ENCODE data around the gene PPP6R3.
"Not testable (repeated sequence)": the region's sequence is repeated elsewhere in the genome, so short reads cannot be mapped to it uniquely, and the experiment has no call there.

PPP6R3 gene

DNA sequence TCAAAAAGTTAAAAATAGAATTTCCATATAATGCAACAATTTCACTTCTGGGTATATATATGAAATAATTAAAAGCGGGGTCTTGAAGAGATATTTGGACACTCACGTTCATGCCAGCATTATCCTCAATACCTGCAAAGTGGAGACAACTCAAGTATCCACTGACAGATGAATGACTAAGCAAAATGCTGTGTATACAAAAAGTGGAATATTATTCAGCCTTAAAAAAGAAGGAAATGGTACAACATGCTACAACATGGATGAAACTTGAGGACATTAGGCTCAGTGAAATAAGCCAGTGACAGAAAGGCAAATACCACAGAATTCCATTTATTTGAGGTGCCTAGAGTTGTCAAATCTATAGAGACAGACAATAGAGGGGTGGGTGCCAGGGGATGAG is 161.3 kb downstream of the PPP6R3 start:
- DNase-seq: no peak

DNA sequence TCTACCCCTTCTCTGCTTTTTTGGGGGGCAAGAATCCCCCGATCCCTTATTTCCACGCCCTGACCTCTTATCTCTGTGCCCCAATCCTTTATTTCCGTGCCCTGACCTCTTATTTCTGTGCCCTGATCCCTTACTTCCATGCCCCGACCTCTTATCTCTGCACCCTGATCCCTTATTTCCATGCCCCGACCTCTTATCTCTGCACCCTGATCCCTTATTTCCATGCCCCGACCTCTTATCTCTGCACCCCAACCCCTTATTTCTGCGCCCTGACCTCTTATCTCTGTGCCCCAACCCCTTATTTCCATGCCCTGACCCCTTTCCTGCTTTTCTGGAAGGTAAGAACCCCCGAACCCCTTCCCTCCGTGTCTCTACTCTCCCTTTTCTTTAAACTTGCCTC is 163.2 kb downstream of the PPP6R3 start:
- DNase-seq: not testable (repeated sequence)

DNA sequence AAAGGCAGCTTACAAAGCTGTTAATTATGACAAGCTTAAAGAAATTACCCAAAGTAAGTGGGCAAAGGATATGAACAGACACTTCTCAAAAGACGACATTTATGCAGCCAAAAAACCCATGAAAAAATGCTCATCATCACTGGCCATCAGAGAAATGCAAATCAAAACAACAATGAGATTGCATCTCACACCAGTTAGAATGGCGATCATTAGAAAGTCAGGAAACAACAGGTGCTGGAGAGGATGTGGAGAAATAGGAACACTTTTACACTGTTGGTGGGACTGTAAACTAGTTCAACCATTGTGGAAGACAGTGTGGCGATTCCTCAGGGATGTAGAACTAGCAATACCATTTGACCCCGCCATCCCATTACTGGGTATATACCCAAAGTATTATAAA is 164.5 kb downstream of the PPP6R3 start:
- not testable (repeated sequence) for DNase-seq

DNA sequence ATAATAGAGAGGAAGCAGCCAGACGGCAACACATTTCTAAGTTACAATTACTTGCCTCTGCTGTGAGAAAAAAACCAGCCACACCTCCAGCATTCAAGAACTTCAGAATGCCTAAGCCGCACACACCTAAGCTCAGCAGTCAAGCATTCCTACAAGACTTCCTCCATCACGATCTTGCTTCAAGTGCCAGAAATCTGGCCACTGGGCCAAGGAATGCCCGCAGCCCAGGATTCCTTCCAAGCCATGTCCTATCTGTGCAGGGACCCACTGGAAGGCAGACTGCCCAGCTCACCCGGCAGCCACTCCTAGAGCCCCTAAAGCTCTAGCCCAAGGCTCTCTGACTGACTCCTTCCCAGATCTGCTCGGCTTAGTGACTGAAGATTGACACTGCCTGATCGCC is 165.7 kb downstream of the PPP6R3 start:
- DNase-seq: not testable (repeated sequence)

DNA sequence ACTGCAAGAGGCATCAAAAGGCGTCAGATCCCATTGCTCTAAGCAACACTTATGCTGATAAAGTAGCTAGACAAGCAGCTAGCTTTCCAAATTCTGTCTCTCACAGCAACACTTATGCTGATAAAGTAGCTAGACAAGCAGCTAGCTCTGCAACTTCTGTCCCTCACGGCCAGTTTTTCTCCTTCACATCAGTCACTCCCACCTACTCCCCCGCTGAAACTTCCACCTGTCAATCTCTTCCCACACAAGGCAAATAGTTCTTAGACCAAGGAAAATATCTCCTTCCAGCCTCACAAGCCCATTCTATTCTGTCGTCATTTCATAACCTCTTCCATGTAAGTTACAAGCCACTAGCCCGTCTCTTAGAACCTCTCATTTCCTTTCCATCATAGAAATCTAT is 168.3 kb downstream of the PPP6R3 start:
- not testable (repeated sequence) for DNase-seq

DNA sequence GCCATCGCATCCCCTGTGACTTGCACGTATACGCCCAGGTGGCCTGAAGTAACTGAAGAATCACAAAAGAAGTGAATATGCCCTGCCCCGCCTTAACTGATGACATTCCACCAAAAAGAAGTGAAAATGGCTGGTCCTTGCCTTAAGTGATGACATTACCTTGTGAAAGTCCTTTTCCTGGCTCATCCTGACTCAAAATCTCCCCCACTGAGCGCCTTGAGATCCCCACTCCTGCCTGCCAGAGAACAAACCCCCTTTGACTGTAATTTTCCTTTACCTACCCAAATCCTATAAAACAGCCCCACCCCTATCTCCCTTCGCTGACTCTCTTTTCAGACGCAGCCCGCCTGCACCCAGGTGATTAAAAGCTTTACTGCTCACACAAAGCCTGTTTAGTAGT is 171.8 kb downstream of the PPP6R3 start:
- DNase-seq: not testable (repeated sequence)

DNA sequence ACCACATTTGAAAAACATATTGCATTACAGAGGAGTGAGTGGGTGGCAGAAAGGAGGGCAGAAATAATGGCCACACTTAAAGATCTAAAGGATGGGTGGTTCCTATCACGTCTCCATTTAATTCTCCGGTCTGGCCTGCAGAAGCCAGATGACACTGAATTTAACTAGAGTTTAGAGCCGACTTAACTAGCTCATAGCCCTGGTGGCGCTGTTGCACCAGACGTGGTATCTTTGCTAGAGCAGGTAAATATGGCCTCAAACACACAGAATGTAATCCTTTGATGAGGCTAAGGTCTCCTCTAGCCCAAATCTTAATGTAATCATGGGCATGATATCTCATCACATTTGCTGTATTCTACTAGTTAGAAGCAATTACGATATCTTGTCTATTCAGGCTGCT is 172.2 kb downstream of the PPP6R3 start:
- peak; percentile 32 for DNase-seq

DNA sequence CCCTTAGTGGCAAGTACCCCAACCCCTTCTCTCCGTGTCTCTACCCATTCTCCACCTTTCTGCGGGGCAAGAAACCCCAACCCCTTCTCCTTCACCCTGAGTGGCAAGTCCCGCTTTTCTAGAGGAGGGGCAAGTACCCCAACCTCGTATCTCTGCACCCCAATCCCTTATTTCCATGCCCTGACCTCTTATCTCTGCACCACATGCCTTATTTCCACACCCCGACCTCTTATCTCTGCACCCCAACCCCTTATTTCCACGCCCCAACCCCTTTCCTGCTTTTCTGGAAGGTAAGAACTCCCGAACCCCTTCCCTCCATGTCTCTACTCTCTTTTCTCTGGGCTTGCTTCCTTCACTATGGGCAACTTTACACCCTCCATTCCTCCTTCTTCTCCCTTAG is 174.1 kb downstream of the PPP6R3 start:
- not testable (repeated sequence) for DNase-seq

DNA sequence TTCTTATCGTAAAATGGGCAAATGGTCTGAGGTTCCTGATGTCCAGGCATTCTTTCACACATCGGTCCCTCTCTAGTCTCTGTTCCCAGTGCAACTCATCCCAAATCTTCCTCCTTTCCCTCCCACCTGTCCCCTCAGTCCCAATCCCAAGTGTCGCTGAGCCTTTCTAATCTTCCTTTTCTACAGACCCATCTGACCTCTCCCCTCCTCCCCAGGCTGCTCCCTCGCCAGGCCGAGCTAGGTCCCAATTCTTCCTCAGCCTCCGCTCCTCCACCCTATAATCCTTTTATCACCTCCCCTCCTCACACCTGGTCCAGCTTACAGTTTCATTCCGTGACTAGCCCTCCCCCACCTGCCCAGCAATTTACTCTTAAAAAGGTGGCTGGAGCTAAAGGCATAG is 174.6 kb downstream of the PPP6R3 start:
- DNase-seq: not testable (repeated sequence)

DNA sequence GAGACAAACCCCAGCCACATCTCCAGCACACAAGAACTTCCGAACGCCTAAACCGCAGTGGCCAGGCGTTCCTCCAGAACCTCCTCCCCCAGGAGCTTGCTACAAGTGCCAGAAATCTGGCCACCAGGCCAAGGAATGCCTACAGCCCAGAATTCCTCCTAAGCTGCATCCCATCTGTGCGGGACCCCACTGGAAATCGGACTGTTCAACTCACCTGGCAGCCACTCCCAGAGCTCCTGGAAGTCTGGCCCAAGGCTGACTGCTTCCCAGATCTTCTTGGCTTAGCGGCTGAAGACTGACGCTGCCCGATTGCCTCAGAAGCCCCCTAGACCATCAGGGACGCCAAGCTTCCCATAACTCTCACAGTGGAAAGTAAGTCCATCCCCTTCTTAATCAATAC is 175.3 kb downstream of the PPP6R3 start:
- not testable (repeated sequence) for DNase-seq

DNA sequence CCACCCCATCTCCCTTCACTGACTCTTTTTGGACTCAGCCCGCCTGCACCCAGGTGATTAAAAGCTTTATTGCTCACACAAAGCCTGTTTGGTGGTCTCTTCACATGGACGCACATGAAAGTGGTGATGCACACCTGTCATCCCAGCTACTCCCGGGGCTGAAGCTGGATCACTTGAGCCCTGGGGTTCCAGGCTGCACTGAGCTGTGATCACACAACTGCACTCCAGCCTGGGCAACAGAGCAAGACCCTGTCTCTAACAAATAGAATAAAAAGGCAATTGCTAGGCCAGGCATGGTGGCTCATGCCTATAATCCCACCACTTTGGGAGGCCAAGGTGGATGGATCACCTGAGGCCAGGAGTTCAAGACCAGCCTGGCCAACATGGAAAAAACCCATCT is 178.8 kb downstream of the PPP6R3 start:
- DNase-seq: not testable (repeated sequence)

DNA sequence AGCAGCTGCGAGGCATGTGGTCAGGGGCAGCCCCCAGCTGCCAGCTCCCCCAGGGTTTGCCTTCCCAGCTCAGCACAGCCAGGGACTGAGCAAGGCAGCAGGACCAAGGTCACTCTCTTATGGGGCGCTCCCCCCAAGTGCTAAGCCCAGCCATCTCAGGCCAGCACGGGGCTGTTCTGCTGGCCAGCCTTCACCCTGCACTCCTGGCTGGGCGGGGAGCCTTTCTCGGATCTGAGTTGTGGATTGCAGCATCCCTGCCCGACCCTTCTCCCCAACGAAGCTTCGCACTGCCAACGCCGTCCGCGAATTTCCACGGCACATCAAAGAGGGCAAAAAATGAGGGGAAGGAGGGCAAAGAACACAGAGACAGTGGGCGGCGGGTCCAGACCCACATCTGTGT is 181.3 kb downstream of the PPP6R3 start:
- DNase-seq: no peak

DNA sequence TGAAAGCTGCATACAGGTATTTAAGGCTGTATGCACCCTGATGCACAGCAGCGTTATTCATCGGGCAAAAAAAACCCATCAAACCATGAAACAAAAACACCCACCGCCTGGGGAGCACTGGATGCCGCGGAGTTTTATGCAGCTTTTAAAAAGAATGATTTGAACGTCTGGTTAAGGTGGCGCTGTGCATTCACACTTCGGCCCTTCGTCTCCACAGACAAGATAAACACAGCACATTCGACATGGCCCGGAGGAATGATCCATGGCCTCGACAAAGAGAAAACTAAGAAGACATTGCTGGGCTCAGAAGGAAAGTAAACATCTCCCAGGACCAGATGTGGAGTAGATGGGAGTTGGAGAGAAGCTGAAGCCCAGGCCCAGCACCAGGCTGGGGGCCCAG is 183.0 kb downstream of the PPP6R3 start:
- DNase-seq: no peak

DNA sequence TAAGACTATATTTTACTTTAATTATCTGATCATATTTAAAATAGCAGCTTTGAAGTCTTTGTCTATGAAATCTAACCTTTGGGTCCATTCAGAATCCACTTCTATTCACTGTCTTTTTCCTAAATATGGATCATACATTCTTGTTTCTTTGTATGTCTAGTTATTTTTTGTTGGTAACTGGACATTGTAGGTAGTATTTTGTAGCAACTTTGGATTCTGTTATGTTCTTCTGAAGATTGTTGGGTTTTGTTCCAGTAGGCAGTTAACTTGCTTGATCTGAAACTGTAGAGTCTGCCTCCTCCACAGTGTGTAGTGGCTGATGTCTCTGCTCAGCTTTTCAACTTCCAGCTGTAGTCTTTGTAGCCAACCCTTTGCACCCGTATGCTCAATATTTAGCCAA is 186.3 kb downstream of the PPP6R3 start:
- DNase-seq: no peak

DNA sequence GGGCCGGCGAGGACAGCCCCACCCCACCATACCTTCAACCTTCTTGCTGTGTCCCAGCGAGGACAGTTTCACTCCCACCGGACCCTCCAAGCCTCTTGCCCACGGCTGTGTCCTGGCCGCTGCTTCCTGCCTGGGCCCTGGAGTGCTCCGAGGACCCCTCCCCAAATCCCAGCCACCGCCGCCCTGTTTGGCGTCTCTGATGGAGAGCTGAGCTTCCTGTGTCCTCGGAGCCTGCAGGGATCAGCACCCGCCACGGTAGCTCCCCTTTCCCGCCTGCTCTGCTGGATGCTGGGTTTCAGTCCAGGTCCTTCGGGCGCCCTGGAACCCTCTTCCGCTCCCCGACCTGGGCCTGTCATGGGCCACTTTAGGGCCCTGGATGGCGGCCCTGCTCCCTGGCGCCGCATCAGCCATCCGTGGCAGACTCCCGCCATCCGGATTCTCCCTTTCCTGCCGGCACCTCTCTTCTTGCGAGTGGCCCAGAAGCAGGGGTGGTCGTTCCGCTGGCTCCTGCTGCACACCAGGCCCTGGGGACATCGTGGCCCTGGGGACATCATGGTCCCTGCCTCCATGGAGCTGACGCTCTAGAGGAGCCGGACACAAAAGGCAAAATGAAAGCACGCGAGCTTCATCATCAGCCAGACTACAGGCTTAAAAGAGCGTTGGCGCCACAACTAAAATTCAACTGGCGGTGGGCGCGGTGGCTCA is 189.5 kb downstream of the PPP6R3 start:
- DNase-seq: no peak

DNA sequence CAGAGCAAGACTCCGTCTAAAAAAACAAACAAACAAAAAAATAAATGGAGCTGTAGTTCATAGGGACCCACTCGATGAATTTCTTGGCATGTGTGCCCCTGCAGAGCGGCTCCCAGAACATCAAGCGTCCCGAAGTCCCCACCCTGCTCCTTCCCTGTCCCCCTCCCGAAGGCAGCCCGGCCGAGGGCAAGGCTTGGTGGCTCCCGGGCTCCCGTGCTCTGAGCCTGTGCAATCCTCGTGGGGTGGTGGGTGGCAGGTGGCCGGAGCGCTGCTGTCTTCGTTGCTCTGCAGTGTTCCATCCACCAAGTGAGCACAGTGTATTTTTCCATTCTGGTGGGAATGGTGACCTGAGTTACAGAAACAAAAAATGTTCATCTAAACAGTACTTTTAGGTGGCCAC is 190.2 kb downstream of the PPP6R3 start:
- no peak for DNase-seq

DNA sequence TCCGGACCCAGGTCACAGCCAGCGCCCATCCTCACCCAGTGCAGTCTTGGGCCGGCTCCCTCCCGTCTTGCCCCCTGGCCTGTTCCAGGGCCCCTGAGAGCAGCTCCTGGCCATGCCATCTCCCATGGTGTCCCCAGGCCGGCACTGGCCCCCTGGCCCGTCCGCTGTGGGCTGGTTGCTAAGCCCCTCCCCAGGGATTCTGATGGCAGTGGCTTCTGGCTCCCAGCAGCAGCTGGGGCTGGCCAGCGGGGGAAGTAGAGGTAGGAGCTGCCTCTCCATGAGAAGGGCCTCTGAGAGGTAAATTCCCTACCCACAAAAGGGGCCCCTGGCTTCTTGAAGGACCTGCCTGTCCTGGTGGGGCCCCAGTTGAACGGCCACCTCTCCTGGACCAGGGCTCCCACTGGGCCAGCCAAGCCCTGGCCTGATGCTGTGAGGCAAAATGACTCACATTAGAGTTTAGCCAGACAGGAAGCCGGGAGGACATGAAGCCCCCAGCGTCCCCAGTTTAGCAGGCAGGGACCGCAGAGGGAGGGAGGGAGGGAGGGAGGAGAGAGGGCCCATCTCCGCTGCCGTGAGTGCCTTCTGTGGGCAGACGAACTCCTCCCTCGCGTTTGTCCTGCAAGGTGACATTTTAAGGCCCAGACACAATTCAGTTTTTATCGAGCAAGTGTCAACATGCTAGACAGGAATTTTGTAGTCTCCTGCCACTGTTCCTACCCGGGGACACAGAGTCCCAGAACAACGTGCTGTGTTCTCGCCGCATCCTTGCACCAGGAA is 190.8 kb downstream of the PPP6R3 start:
- DNase-seq: no peak

DNA sequence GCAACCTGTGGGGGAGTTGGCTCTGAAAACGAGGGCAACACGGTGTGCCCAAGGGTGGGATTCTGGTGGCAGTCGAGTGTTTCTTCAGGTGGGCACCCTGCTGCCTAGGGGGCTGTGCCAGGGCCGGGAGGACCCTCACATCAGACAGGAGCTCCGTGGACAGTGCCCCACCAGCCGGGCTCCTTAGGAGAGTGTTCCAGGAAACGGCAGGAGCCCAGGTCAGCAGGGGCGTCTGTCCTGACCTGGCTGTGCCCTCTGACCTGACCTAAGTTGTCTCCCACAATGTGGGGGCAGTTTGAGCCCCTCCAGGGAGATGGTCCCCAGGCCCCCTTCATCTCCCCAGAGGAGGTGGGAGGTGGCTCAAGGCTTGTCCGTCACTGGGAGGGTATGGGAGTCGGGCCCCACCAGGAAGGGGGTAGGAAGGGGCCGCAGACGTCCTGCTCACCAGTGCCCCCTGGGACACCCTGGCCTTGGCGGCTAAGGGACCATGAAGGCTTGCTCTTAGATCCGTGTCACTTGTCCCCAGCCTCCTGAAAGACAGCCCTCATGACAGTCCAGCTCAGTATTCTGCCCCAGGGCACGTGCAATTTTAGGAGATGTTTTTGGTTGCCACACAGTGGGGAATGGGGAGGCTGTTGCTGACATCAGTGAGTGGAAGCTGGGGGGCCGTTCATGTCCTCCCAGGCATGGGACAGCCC is 191.6 kb downstream of the PPP6R3 start:
- no peak for DNase-seq

DNA sequence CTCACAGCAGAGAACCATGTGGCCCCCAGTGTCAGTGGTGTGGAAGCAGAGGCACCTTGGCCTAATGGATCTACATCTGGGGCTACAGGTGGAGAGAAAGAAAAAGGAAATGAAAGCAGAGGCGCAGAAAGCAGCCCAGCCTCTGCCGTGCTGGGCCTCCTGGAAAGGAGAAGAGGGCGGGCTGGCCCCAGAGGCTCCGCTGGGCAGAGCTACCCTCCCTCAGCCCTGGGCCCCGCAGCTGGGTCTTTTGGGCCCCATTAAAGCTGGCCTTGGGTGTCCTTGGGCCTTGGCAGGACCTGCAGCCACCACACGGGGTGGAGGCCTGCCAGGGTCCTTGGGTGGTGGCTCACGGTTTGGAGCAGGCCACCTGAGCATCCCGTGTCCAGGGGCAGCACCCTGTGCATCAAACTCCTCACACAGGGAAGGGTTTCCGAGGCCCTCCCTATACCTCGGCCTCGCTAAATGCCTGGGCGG is 192.2 kb downstream of the PPP6R3 start:
- DNase-seq: no peak

DNA sequence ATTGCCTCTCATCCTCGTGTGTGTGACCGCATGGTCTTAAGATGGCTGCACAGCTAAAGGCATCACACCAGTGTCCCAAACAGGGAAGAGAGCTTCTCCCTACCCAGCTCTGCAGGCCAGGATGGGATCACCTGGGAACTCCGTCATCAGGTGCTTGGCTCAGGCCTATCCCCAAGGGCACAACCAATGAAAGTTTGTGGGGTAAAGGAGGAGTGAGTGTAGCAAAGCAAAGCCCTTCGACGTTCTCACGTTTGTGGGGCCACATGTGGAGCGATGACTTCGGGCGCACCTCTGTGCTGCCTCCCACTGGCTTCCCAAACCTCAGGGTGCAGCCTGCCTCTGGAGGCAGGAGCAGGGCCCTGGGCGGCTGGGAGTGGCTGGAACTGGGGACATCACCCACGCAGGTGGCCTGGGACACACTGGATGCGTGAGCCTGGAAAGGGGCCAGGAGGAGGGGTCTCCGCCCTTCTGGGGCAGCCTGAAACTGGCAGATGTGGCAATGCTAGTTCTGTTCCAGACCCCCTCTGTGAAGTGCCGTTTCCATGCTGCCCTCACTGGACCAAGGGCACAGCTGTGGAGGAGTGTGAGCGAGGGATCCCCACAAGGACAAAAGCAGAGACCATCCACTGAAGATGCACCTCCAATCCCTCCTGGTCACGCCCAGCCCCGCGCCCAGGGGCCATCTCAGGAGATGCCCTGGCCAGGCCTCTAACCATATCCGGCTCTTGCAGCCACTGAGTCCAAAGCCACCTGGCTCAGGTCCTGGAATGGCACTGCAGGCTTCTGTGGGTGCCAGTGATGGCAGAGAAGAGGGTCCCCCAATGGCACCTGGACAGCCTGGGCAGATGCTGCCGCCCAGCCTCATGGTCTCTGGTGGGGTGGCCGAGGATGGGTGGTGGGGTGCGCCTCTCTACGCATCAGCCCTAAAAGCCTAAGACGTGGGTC is 193.2 kb downstream of the PPP6R3 start:
- no peak for DNase-seq

DNA sequence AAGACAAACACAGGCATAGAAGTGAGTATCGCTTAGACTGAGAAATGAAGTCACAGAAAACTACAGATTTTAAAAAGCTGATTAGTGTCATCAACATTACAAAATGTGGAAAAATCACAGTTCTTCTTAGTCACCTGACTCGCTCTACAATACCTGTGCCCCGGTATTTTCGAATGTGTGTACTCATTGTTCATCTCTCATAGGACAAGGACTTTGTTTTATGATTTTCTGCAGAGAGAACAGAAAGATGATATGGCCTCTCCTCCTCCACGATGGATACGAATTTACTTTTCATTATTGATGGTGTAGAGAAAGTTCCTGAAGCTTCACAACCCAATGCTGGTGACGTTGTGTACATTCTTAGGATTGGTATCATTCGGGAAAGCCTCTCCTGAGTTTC is 194.4 kb downstream of the PPP6R3 start:
- DNase-seq: no peak

DNA sequence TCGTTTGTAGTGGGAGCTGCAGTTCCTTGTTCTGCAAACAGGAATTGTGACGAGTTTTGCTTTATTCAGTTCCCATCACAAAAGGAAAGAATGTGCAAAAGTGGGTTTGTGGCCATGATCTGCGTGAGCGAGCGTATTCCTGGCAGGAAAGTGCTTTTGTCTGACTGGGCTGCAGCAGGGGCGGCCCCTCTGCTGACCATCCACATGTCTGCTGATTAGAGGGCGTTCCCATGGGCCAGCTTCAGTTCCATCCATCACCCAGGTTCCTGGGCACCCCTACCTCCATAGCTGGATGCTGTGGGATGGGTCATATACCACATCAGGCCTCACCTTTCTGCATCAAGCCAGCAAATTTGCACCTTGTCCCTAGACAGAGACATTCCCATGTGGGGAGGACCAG is 194.9 kb downstream of the PPP6R3 start:
- DNase-seq: no peak

DNA sequence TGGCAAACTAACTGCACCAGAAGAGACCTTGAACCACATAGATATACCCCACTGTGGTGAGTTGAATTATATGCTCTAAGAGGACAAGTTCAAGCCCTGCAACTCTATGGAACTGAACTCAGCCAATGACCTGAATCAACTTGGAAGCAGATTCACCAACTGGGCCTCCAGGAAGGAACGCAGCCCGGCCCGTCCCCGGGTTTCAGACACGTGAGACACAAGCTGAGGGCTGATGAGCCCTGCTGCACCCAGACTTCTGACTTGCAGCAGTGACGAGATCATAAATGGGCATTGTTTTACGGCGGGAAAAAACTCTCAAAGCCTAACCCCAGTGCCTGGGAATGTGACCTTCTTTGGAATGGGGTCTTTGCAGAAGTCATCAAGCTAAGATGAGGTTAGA is 195.3 kb downstream of the PPP6R3 start:
- no peak for DNase-seq
